ENCODE measurements around the gene REXO4. TPM values are rescaled to one million over a fixed set of nuclear protein-coding genes. Genes with fewer than 3 reads are reported as not detected.

The REXO4 gene
- total and polyA plus RNA-seq, 2 experiments from 2014 or later = 31.1 to 36.3 TPM

DNA sequence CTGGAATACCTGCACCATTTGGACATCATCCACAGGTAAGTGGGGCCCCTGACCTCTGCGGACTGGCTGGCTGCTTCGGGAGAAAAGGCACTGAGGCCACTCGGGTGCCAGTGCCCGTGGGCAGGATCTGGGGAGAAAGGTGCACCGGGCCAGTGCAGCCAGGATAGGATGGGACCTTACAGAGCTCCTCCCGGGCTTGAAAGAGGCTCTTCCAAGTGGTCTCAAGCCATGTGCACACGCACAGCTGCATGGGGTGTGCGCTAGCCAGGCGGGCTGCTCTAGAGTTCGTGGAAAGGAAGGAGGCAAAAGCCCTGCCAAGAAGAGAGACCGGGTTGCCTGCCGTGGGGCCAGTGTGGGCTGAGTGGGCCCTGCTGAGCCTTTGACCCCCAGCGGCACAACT, 28.2 kb downstream of the REXO4 start (continued):
- TF ChIP-seq, protein P1, sequence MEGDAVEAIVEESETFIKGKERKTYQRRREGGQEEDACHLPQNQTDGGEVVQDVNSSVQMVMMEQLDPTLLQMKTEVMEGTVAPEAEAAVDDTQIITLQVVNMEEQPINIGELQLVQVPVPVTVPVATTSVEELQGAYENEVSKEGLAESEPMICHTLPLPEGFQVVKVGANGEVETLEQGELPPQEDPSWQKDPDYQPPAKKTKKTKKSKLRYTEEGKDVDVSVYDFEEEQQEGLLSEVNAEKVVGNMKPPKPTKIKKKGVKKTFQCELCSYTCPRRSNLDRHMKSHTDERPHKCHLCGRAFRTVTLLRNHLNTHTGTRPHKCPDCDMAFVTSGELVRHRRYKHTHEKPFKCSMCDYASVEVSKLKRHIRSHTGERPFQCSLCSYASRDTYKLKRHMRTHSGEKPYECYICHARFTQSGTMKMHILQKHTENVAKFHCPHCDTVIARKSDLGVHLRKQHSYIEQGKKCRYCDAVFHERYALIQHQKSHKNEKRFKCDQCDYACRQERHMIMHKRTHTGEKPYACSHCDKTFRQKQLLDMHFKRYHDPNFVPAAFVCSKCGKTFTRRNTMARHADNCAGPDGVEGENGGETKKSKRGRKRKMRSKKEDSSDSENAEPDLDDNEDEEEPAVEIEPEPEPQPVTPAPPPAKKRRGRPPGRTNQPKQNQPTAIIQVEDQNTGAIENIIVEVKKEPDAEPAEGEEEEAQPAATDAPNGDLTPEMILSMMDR (conservative IDR thresholded peaks at IDR 0.05; ENCODE audit: low read depth in 2 of 2) = no peak
- TF ChIP-seq, protein P2, sequence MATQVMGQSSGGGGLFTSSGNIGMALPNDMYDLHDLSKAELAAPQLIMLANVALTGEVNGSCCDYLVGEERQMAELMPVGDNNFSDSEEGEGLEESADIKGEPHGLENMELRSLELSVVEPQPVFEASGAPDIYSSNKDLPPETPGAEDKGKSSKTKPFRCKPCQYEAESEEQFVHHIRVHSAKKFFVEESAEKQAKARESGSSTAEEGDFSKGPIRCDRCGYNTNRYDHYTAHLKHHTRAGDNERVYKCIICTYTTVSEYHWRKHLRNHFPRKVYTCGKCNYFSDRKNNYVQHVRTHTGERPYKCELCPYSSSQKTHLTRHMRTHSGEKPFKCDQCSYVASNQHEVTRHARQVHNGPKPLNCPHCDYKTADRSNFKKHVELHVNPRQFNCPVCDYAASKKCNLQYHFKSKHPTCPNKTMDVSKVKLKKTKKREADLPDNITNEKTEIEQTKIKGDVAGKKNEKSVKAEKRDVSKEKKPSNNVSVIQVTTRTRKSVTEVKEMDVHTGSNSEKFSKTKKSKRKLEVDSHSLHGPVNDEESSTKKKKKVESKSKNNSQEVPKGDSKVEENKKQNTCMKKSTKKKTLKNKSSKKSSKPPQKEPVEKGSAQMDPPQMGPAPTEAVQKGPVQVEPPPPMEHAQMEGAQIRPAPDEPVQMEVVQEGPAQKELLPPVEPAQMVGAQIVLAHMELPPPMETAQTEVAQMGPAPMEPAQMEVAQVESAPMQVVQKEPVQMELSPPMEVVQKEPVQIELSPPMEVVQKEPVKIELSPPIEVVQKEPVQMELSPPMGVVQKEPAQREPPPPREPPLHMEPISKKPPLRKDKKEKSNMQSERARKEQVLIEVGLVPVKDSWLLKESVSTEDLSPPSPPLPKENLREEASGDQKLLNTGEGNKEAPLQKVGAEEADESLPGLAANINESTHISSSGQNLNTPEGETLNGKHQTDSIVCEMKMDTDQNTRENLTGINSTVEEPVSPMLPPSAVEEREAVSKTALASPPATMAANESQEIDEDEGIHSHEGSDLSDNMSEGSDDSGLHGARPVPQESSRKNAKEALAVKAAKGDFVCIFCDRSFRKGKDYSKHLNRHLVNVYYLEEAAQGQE (IDR thresholded peaks at IDR 0.05; ENCODE audit: unreplicated experiment) = no peak
- no peak for TF ChIP-seq EZH2 (IDR thresholded peaks at IDR 0.05; ENCODE audit: low read depth, unreplicated experiment)
- TF ChIP-seq JUNB (IDR thresholded peaks at IDR 0.05; ENCODE audit: unreplicated experiment) = no peak
- TF ChIP-seq, protein P3, sequence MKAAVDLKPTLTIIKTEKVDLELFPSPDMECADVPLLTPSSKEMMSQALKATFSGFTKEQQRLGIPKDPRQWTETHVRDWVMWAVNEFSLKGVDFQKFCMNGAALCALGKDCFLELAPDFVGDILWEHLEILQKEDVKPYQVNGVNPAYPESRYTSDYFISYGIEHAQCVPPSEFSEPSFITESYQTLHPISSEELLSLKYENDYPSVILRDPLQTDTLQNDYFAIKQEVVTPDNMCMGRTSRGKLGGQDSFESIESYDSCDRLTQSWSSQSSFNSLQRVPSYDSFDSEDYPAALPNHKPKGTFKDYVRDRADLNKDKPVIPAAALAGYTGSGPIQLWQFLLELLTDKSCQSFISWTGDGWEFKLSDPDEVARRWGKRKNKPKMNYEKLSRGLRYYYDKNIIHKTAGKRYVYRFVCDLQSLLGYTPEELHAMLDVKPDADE (IDR thresholded peaks at IDR 0.05) = no peak
- no peak for TF ChIP-seq CREB1 (CRISPR knock-in tag; IDR thresholded peaks at IDR 0.05; ENCODE audit: low read depth)
- no peak for TF ChIP-seq NANOG (IDR thresholded peaks at IDR 0.05; ENCODE audit: borderline replicate concordance)
- no peak for TF ChIP-seq ZNF331 (CRISPR knock-in tag; IDR thresholded peaks at IDR 0.05; ENCODE audit: low read depth)

DNA sequence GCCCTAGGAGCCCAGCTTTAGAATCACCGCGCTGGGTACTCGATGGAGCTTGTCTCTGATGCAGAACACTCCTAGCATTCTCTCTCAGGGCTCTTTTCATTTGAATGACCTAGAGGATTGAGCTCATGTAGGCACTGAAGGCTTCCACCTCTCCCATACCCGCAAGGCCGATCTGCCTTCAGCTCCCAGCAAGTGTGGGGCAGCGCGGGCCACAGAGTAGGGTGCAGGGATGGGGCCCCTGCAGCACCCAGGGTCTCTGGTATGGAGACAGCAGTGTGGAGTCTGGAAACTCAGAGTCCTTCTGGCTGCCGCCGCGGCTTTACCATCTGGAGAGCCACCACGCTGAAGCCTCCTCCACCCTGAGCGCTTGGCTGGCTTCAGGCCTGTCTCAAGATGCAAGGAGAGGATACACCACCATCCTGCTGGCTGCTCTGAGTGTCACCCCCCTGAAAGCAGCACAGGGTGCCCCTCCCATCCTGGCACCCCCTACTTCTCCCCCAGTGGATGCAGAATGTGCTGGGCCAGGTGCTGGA, 28.7 kb downstream of the REXO4 start:
- Mint-ChIP-seq H3K4me3 (no peak overlapping the region), H3K9me3 (peaks cover 16% of the 10 kb centered on the region), H3K36me3 (ENCODE audit: low read depth) (no peaks in the 10 kb centered on the region), H3K4me1 (no peaks in the 10 kb centered on the region), H3K27me3 (ENCODE audit: insufficient read depth, low read depth, poor library complexity) (peaks cover 9% of the 10 kb centered on the region), H3K27ac (no peak overlapping the region)
- no peaks in the 10 kb centered on the region for H3K9me2 ChIP-seq (ENCODE audit: insufficient read depth)
- no peak overlapping the region for H3K4me3 ChIP-seq
- H3K36me3 ChIP-seq (ENCODE audit: insufficient read depth) = no peaks in the 10 kb centered on the region
- no peak overlapping the region for H2AFZ ChIP-seq
- no peak for ATAC-seq
- H3K27ac ChIP-seq (ENCODE audit: low read depth) = no peak overlapping the region
- no peak for DNase-seq (ENCODE audit: low spot score)
- H3K27me3 ChIP-seq (ENCODE audit: insufficient read depth) = no peaks in the 10 kb centered on the region
- no peaks in the 10 kb centered on the region for H3K79me2 ChIP-seq (replicated peaks; ENCODE audit: insufficient read depth)
- no peaks in the 10 kb centered on the region for H4K20me1 ChIP-seq (replicated peaks; ENCODE audit: insufficient read depth)
- no peak overlapping the region for H3K4me2 ChIP-seq
- no peaks in the 10 kb centered on the region for H3K4me1 ChIP-seq (ENCODE audit: insufficient read depth)
- H3F3A ChIP-seq (replicated peaks; ENCODE audit: low read depth) = no peaks in the 10 kb centered on the region
- TF ChIP-seq, protein P3 (IDR thresholded peaks at IDR 0.05) = no peak
- TF ChIP-seq CREB1 (CRISPR knock-in tag; IDR thresholded peaks at IDR 0.05; ENCODE audit: low read depth) (no peak), EZH2 (IDR thresholded peaks at IDR 0.05; ENCODE audit: low read depth, unreplicated experiment) (no peak), POLR2AphosphoS5 (IDR thresholded peaks at IDR 0.05; ENCODE audit: low read depth) (no peak), JUNB (IDR thresholded peaks at IDR 0.05; ENCODE audit: unreplicated experiment) (no peak)
- TF ChIP-seq, protein P4, sequence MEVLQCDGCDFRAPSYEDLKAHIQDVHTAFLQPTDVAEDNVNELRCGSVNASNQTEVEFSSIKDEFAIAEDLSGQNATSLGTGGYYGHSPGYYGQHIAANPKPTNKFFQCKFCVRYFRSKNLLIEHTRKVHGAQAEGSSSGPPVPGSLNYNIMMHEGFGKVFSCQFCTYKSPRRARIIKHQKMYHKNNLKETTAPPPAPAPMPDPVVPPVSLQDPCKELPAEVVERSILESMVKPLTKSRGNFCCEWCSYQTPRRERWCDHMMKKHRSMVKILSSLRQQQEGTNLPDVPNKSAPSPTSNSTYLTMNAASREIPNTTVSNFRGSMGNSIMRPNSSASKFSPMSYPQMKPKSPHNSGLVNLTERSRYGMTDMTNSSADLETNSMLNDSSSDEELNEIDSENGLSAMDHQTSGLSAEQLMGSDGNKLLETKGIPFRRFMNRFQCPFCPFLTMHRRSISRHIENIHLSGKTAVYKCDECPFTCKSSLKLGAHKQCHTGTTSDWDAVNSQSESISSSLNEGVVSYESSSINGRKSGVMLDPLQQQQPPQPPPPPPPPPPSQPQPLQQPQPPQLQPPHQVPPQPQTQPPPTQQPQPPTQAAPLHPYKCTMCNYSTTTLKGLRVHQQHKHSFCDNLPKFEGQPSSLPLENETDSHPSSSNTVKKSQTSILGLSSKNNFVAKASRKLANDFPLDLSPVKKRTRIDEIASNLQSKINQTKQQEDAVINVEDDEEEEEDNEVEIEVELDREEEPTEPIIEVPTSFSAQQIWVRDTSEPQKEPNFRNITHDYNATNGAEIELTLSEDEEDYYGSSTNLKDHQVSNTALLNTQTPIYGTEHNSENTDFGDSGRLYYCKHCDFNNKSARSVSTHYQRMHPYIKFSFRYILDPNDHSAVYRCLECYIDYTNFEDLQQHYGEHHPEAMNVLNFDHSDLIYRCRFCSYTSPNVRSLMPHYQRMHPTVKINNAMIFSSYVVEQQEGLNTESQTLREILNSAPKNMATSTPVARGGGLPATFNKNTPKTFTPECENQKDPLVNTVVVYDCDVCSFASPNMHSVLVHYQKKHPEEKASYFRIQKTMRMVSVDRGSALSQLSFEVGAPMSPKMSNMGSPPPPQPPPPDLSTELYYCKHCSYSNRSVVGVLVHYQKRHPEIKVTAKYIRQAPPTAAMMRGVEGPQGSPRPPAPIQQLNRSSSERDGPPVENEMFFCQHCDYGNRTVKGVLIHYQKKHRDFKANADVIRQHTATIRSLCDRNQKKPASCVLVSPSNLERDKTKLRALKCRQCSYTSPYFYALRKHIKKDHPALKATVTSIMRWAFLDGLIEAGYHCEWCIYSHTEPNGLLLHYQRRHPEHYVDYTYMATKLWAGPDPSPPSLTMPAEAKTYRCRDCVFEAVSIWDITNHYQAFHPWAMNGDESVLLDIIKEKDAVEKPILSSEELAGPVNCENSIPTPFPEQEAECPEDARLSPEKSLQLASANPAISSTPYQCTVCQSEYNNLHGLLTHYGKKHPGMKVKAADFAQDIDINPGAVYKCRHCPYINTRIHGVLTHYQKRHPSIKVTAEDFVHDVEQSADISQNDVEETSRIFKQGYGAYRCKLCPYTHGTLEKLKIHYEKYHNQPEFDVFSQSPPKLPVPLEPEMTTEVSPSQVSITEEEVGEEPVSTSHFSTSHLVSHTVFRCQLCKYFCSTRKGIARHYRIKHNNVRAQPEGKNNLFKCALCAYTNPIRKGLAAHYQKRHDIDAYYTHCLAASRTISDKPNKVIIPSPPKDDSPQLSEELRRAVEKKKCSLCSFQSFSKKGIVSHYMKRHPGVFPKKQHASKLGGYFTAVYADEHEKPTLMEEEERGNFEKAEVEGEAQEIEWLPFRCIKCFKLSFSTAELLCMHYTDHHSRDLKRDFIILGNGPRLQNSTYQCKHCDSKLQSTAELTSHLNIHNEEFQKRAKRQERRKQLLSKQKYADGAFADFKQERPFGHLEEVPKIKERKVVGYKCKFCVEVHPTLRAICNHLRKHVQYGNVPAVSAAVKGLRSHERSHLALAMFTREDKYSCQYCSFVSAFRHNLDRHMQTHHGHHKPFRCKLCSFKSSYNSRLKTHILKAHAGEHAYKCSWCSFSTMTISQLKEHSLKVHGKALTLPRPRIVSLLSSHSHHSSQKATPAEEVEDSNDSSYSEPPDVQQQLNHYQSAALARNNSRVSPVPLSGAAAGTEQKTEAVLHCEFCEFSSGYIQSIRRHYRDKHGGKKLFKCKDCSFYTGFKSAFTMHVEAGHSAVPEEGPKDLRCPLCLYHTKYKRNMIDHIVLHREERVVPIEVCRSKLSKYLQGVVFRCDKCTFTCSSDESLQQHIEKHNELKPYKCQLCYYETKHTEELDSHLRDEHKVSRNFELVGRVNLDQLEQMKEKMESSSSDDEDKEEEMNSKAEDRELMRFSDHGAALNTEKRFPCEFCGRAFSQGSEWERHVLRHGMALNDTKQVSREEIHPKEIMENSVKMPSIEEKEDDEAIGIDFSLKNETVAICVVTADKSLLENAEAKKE (CRISPR knock-in tag; IDR thresholded peaks at IDR 0.05) = no peak

Data from GM23338 (cell line).